Kidney (tissue), 14 donors: ENCODE measurements around the gene EIF2B4. TPM values are rescaled to one million over a fixed set of nuclear protein-coding genes. Genes with fewer than 3 reads are reported as not detected.

Experiments used
- DNase-seq, 5 donors: peaks; one replicate each; pipeline ENCODE4 v3.0.0-alpha.2; 2013 to 2020
- FAIRE-seq: peaks from 2 replicates; lab custom pipeline; 2012; peaks lifted over from hg19 to GRCh38; lab: Jason Lieb, UNC
- H3K27ac ChIP-seq, 2 donors: one replicate each; pipeline ENCODE4 v1.7.0; 2013; ENCODE audit warnings: low read depth in 2 of 2, low read length in 2 of 2, inconsistent platforms in 1 of 2
- H3K27me3 ChIP-seq: one replicate; pipeline ENCODE4 v1.7.1; 2013; ENCODE audit warnings: low read length, inconsistent platforms; ENCODE audit not compliant: control insufficient read depth, insufficient read depth
- H3K36me3 ChIP-seq, 3 donors: one replicate each; pipeline versions ENCODE4 v1.7.0 to v1.7.1; 2013; ENCODE audit warnings: low read length in 3 of 3, control low read depth in 1 of 3, inconsistent platforms in 1 of 3; ENCODE audit not compliant: insufficient read depth in 3 of 3, control insufficient read depth in 2 of 3
- H3K4me1 ChIP-seq, 3 donors: one replicate each; pipeline versions ENCODE4 v1.7.0 to v1.7.1; 2013; ENCODE audit warnings: low read length in 3 of 3, inconsistent platforms in 1 of 3, low read depth in 1 of 3; ENCODE audit not compliant: control insufficient read depth in 2 of 3, insufficient read depth in 2 of 3
- H3K4me3 ChIP-seq, 3 donors: one replicate each; pipeline versions ENCODE4 v1.7.0 to v1.8.1; 2013; ENCODE audit warnings: low read length in 3 of 3, control low read depth in 1 of 3, inconsistent platforms in 1 of 3
- H3K9ac ChIP-seq, 3 donors: one replicate each; pipeline versions ENCODE4 v1.7.0 to v1.7.1; 2013; ENCODE audit warnings: low read length in 3 of 3, control low read depth in 1 of 3, inconsistent platforms in 1 of 3
- H3K9me3 ChIP-seq, 3 donors: one replicate each; pipeline versions ENCODE4 v1.7.0 to v1.7.1; 2013; ENCODE audit warnings: low read length in 3 of 3, control low read depth in 1 of 3, inconsistent platforms in 1 of 3; ENCODE audit not compliant: control insufficient read depth in 2 of 3, insufficient read depth in 1 of 3
- intact Hi-C: fragments of 100-400 bp; cut with DNase I; formaldehyde crosslinking; loops from one replicate; pipeline ENCODE4 v1.11.1; 2022
- polyA plus RNA-seq: library from polyadenylated mRNA; stranded (reverse); fragments of 350-450 nt; fragmentation: Illumina TruSeq; extraction: RNeasy Lipid Tissue Mini Kit (QIAGEN cat#74804); gene quantifications from one replicate; pipeline ENCODE4 v1.2.3, GENCODE V29; 2014; ENCODE audit warnings: low read depth, low replicate concordance; ENCODE audit not compliant: insufficient read depth
- total RNA-seq: library from RNA; stranded (reverse); fragmentation: NEBNext Ultra II Directional; extraction: Animal tissue kit (Norgen Biotek cat#: 25700); gene quantifications from one replicate; pipeline ENCODE4 v1.2.1, GENCODE V29; 2021
- TF ChIP-seq, protein P1 (sequence below): IDR thresholded peaks from 3 replicates; pipeline ENCODE4 v1.5.1; 2012; ENCODE audit warnings: mild to moderate bottlenecking, moderate library complexity, borderline replicate concordance; ENCODE audit not compliant: insufficient read depth; ENCODE audit errors: extremely low read depth
- donor health status: control.
- donor health status: control.
- donor health status: control.
- donor health status: control.
- donor health status: control.
- donor health status: DM: yes; HTN: yes; CAD: no.
- donor health status: Normal renal cell carcinoma (clear cell type).

EIF2B4 gene
- total and polyA plus RNA-seq, 2 donors from 2014 or later: 35.8 to 49.6 TPM

DNA sequence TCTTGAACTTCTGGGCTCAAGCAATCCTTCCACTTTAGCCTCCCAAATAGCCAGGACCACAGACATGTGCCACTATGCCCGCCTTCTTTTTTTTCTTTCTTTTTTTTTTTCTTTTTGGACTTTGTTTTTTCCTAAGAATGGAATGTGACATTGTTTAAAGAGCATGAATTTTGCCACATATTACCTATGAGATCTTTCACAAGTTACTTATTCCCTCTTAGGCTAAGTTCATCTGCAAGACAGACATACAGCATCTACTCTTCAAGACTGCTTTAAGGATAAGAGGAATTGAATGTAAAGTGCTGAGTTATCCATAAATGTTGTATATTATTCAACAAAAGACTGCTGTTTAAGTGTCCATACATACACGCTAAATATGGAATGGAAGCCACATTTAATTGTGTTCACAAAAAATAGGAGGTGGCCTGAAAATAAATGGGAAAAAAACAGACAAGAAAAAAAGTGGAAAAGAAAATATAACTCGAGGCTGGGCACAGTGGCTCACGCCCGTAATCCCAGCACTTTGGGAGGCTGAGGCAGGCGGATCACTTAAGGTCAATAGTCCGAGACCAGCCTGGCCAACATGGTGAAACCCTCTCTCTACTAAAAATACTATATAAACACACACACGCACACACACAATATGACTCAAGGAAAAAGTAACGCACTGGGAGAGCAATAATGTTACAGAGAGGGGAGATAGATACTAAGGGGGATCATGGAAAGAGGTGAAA lies 42.4 kb upstream of the EIF2B4 start:
- TF ChIP-seq, protein P1, sequence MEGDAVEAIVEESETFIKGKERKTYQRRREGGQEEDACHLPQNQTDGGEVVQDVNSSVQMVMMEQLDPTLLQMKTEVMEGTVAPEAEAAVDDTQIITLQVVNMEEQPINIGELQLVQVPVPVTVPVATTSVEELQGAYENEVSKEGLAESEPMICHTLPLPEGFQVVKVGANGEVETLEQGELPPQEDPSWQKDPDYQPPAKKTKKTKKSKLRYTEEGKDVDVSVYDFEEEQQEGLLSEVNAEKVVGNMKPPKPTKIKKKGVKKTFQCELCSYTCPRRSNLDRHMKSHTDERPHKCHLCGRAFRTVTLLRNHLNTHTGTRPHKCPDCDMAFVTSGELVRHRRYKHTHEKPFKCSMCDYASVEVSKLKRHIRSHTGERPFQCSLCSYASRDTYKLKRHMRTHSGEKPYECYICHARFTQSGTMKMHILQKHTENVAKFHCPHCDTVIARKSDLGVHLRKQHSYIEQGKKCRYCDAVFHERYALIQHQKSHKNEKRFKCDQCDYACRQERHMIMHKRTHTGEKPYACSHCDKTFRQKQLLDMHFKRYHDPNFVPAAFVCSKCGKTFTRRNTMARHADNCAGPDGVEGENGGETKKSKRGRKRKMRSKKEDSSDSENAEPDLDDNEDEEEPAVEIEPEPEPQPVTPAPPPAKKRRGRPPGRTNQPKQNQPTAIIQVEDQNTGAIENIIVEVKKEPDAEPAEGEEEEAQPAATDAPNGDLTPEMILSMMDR: no peak
- H3K4me3 ChIP-seq: no peak overlapping the region
- no peak for DNase-seq
- FAIRE-seq: no peak
- no peaks in the 10 kb centered on the region for H3K9me3 ChIP-seq
- no peaks in the 10 kb centered on the region for H3K27me3 ChIP-seq
- H3K9ac ChIP-seq: no peak overlapping the region
- H3K36me3 ChIP-seq: no peaks in the 10 kb centered on the region
- intact Hi-C loops: no loop called here
- H3K4me1 ChIP-seq: peaks cover 0 to 7% (median 7%) of the 10 kb centered on the region in 3 donors
- H3K27ac ChIP-seq: no peak overlapping the region

DNA sequence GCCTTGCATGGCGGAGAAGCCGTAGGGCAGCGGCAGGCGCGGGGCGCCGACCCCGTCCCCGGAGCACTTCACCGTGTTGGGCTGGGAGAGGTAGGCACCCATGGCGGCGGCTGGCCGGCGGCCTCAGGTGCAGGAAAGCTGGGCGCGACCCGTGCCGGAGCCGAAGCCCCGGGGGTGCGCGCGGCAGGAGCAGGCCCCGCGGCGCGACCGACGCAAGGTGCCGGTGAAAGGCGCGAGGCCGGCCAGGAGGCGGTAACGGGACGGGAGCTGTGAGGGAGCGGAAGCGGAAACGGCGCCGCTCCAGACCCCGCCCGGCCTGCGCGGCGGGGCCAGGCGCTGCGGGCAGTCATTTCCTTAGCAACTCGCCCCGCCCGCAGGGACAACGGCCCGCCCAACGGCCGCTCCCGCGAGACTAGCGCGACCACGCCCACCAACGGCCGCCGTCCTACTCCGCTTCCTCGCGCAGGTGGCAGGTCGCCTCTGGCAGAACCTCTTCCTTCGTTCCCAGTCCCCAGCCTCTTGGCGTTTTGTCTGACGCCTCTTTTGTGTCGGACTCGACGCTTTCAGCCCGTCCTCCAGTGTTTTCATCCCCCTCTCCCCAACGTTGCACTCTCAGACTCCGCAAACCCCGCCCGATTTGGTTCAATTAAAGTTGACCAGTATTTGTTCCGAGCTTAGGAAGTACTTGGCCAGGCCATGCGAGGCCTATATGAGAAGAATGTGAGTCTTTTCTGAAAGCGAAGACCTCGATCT lies 39.4 kb upstream of the EIF2B4 start, which contains the start of gene PPM1G:
TSS of gene PPM1G (minus strand) at position 271 of the 753 bp plus-strand sequence. CDS start at position 102, 169 bp downstream.
- peaks cover 0 to 7% (median 7%) of the 10 kb centered on the region in 3 donors for H3K4me1 ChIP-seq
- TF ChIP-seq, protein P1: no peak
- FAIRE-seq (no peak), DNase-seq (peak; percentile 97 to 98 (median 97))
- H3K27ac ChIP-seq: peak within 1 kb of the TSS; percentile 75 to 83
- H3K36me3 ChIP-seq: no peaks in the 10 kb centered on the region
- intact Hi-C loops: no loop called here
- no peaks in the 10 kb centered on the region for H3K27me3 ChIP-seq
- H3K9me3 ChIP-seq: no peaks in the 10 kb centered on the region
- H3K4me3 ChIP-seq: peak within 1 kb of the TSS; percentile 81 to 95 (median 87)
- H3K9ac ChIP-seq: peak within 1 kb of the TSS; percentile 75 to 78 (median 77)

GRCh38 chr2:27408601-27409320 lies 38.6 kb upstream of the EIF2B4 start:
- Histone ChIP-seq H3K4me1 (peaks cover 0 to 7% (median 7%) of the 10 kb centered on the region in 3 donors), H3K27ac (peak overlapping the region; percentile 71 to 75), H3K9ac (peak overlapping the region; percentile 24 to 78 (median 71)), H3K36me3 (no peaks in the 10 kb centered on the region), H3K9me3 (no peaks in the 10 kb centered on the region), H3K27me3 (no peaks in the 10 kb centered on the region), H3K4me3 (peak overlapping the region; percentile 23 to 86 (median 81))
- DNase-seq: peak in 2 of 5 donors; percentile 40 to 83
- FAIRE-seq: no peak
- intact Hi-C loops: no loop called here
- TF ChIP-seq, protein P1: no peak
